Endothelial cell of umbilical vein (primary cell): ENCODE results near the gene KPTN. TPM values are rescaled to one million over a fixed set of nuclear protein-coding genes. Genes with fewer than 3 reads are reported as not detected.

ENCODE experiments used
- BruUV-seq: library from RNA; stranded (reverse); fragments of 400-500 nt; replicated peaks from 2 replicates; lab custom pipeline; 2021; lab: Mats Ljungman, UMichigan
- CTCF ChIA-PET: fragments of 300-600, 350-600 bp; sonication (Branson Sonifier 250); formaldehyde crosslinking; loops from one replicate; lab custom pipeline; 2021; ENCODE audit warnings: antibody characterized with exemption, inconsistent platforms; lab: Charles Lee
- POLR2A ChIA-PET: fragments of 300-600, 350-600 bp; sonication (Branson Sonifier 250); formaldehyde crosslinking; loops from one replicate; lab custom pipeline; 2021; ENCODE audit warnings: antibody characterized with exemption, inconsistent platforms; lab: Charles Lee
- DNase-seq: peaks from one replicate; pipeline ENCODE4 v3.0.0-alpha.2; 2011; ENCODE audit warnings: low read depth, low spot score
- FAIRE-seq: peaks from 2 replicates; lab custom pipeline; 2011; peaks lifted over from hg19 to GRCh38; lab: Jason Lieb, UNC
- H2AFZ ChIP-seq: 2 replicates; pipeline ENCODE4 v1.6.0; 2012; ENCODE audit warnings: low read depth, low read length, control low read depth, inconsistent platforms
- H3K27ac ChIP-seq: 2 replicates; pipeline ENCODE4 v1.5.1; 2011; ENCODE audit warnings: low read depth, mild to moderate bottlenecking, control low read depth, low read length, moderate library complexity; ENCODE audit not compliant: insufficient read depth
- H3K27me3 ChIP-seq, 2 experiments: 2 replicates each; pipeline versions ENCODE4 v1.6.0 to v1.6.1; 2011; ENCODE audit warnings: low read length in 2 of 2, mixed read lengths in 1 of 2; ENCODE audit not compliant: control insufficient read depth in 2 of 2, insufficient read depth in 2 of 2
- H3K36me3 ChIP-seq, 2 experiments: 2 replicates in 1 of 2; 3 replicates in 1 of 2; pipeline ENCODE4 v1.5.1; 2011; ENCODE audit warnings: low read length in 2 of 2, mild to moderate bottlenecking in 1 of 2, moderate library complexity in 1 of 2; ENCODE audit not compliant: control insufficient read depth in 2 of 2, insufficient read depth in 2 of 2; ENCODE audit errors: extremely low read depth in 1 of 2
- H3K4me1 ChIP-seq: 3 replicates; pipeline ENCODE4 v1.5.1; 2011; ENCODE audit warnings: mild to moderate bottlenecking, low read length; ENCODE audit not compliant: control insufficient read depth, insufficient read depth; ENCODE audit errors: extremely low read depth
- H3K4me2 ChIP-seq: 2 replicates; pipeline ENCODE4 v1.6.1; 2011; ENCODE audit warnings: low read length, control low read depth, mixed read lengths; ENCODE audit not compliant: insufficient read depth
- H3K4me3 ChIP-seq, 3 experiments: fragments of 200-600 bp in 1 of 3; sonication (generic), shearing (Covaris generic) in 1 of 3; replicated peaks in 1 of 3; 2 replicates each; pipeline ENCODE4 v1.5.1; 2011 to 2016; ENCODE audit warnings: control low read depth in 3 of 3, low read length in 3 of 3, mild to moderate bottlenecking in 2 of 3, inconsistent platforms in 1 of 3, low read depth in 1 of 3, moderate library complexity in 1 of 3; ENCODE audit not compliant: insufficient read depth in 1 of 3
- H3K79me2 ChIP-seq: 2 replicates; pipeline ENCODE4 v1.6.0; 2012; ENCODE audit warnings: low read length, inconsistent platforms; ENCODE audit not compliant: control insufficient read depth, insufficient read depth
- H3K9ac ChIP-seq: replicated peaks from 2 replicates; pipeline ENCODE3; 2011; ENCODE audit warnings: low read length, control low read depth; ENCODE audit not compliant: insufficient read depth; ENCODE audit errors: extremely low read depth
- H3K9me1 ChIP-seq: replicated peaks from 3 replicates; pipeline ENCODE4 v1.6.0; 2011; ENCODE audit warnings: mild to moderate bottlenecking, low read length; ENCODE audit not compliant: control insufficient read depth, insufficient read depth; ENCODE audit errors: extremely low read depth
- H3K9me3 ChIP-seq: replicated peaks from 2 replicates; pipeline ENCODE4 v1.5.1; 2012; ENCODE audit warnings: low read length, inconsistent platforms; ENCODE audit not compliant: control insufficient read depth, insufficient read depth
- H4K20me1 ChIP-seq: replicated peaks from 2 replicates; pipeline ENCODE3; 2011; ENCODE audit warnings: mild to moderate bottlenecking, low read length; ENCODE audit not compliant: control insufficient read depth, insufficient read depth; ENCODE audit errors: extremely low read depth
- EZH2 ChIP-seq: IDR thresholded peaks from 2 replicates; pipeline ENCODE4 v1.6.1; 2012; ENCODE audit warnings: borderline replicate concordance, low read depth, mild to moderate bottlenecking, moderate library complexity, low read length, inconsistent platforms; ENCODE audit not compliant: severe bottlenecking
- FOS ChIP-seq: IDR thresholded peaks from 2 replicates; pipeline ENCODE4 v1.6.1; 2011; ENCODE audit warnings: mild to moderate bottlenecking, low read length, moderate library complexity, borderline replicate concordance; ENCODE audit not compliant: insufficient read depth
- GATA2 ChIP-seq: IDR thresholded peaks from 2 replicates; pipeline ENCODE4 v1.7.0; 2011; ENCODE audit warnings: low read depth, mild to moderate bottlenecking, moderate library complexity, mixed read lengths, low read length; ENCODE audit not compliant: insufficient read length, insufficient read depth
- JUN ChIP-seq: IDR thresholded peaks from 2 replicates; pipeline ENCODE4 v1.6.1; 2011; ENCODE audit warnings: borderline replicate concordance, low read depth; ENCODE audit not compliant: insufficient read length, insufficient read depth
- MYC ChIP-seq: IDR thresholded peaks from one replicate; pipeline ENCODE4 v1.6.1; 2011; ENCODE audit warnings: mild to moderate bottlenecking, low read depth, low read length
- POLR2A ChIP-seq: IDR thresholded peaks from 2 replicates; pipeline ENCODE4 v1.6.1; 2012; ENCODE audit warnings: low read depth, mild to moderate bottlenecking, control low read depth, low read length
- POLR2AphosphoS5 ChIP-seq: IDR thresholded peaks from 2 replicates; pipeline ENCODE4 v1.6.1; 2012; ENCODE audit warnings: low read depth, mild to moderate bottlenecking, control low read depth, low read length, moderate library complexity; ENCODE audit not compliant: insufficient read depth
- dilution Hi-C: fragments of 300-500 bp; cut with MboI; formaldehyde crosslinking; loops from one replicate; pipeline ENCODE4 v1.15.0; 2019; ENCODE audit warnings: low sequenced_read_pairs; ENCODE audit not compliant: extremely low pct_ligation_motif_present
- intact Hi-C: fragments of 100-400 bp; cut with micrococcal nuclease; formaldehyde crosslinking; loops from one replicate; pipeline ENCODE4 v1.10.0; 2022
- polyA plus RNA-seq, 4 experiments: library from polyadenylated mRNA; depleted of rRNA in 3 of 4; stranded (reverse) in 3 of 4; unstranded in 1 of 4; fragments of >200 nt; gene quantifications; 2 replicates each; pipeline versions ENCODE4 v1.2.1 to v1.2.3, GENCODE V29; 2011 to 2012; ENCODE audit warnings: missing spikeins in 1 of 4
- total RNA-seq: library from RNA; stranded (reverse); gene quantifications from 2 replicates; pipeline ENCODE4 v1.2.3, GENCODE V29; 2021
- TF ChIP-seq, protein P1 (sequence below), 2 donors: IDR thresholded peaks; 1 replicate in 1 of 2; 2 replicates in 1 of 2; pipeline ENCODE4 v1.5.1; 2011; ENCODE audit warnings: low read length in 2 of 2, mild to moderate bottlenecking in 2 of 2, moderate library complexity in 2 of 2, control low read depth in 1 of 2, inconsistent platforms in 1 of 2, low read depth in 1 of 2; ENCODE audit not compliant: insufficient read depth in 1 of 2; ENCODE audit errors: extremely low read depth in 1 of 2
- TF ChIP-seq, protein P2 (sequence below): IDR thresholded peaks from 2 replicates; pipeline ENCODE4 v1.6.1; 2011; ENCODE audit not compliant: insufficient read depth, insufficient read length

KPTN gene
- total and polyA plus RNA-seq, 2 donors (not counting 3 experiments of a cell fraction or from before 2014, with no cell fraction given) = 14.7 to 15.5 TPM

DNA sequence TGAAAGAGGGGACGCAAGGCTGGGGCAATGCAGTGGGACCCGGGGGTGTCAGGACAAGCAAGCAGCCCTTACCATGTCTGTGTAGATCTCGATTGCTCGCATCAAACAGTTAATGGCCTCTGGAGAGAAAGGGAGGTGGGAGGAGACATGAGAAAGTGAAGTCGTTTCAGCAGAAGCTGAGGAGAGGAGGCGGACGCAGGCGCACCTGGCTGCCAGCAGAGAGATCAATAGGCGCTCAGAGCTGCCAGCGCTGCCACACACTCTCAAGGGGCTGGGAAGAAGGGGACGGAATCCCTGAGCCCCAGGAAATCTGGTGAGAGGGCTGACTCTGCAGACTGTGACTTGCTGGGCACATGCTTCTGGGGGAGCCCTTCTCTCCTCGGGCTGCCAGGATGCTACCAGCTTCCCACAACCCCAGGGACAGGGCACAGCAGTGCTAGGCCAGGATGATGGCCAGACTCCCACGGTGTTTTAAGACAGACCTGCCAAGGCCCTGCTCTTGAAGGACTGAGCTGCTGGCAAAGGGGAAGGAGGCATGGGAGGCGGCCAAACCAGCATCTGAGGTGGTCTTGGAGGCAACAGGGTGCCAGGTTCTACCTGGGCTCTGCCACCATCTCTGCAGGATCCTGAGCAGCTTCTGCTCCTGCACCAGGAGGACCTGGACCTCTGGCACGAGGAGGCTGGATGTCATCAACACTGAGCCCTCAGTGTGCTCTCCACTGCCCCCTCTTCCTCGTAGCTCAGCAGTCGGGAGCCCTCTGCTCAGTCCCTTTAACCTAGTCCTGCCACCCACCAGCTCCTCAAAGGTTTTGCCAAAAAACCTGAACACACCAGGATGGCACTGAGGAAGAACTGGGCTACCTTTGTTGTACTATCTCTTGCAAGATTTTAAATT lies 11.7 kb upstream of the KPTN start:
- Histone ChIP-seq H3K4me1 (no peaks in the 10 kb centered on the region), H3K9ac (no peak overlapping the region), H4K20me1 (no peaks in the 10 kb centered on the region), H3K36me3 (peaks cover 3 to 43% of the 10 kb centered on the region in 2 experiments), H3K79me2 (no peaks in the 10 kb centered on the region), H3K4me3 (no peak overlapping the region), H3K27ac (no peak overlapping the region), H3K27me3 (no peaks in the 10 kb centered on the region), H3K9me3 (no peaks in the 10 kb centered on the region), H3K9me1 (no peaks in the 10 kb centered on the region), H2AFZ (no peak overlapping the region), H3K4me2 (no peak overlapping the region)
- dilution Hi-C loops (no loop called here), intact Hi-C loops (no loop called here)
- DNase-seq = no peak
- ChIA-PET POLR2A (no interaction called here), CTCF (interaction anchor here (0.8 to 2.0 kb wide), 5 partner anchors 12 to 60 kb away, joined by 3 to 6 read pairs (median 4); partner anchors contain the start of gene KPTN)
- no TSS peak for BruUV-seq
- no peak for TF ChIP-seq JUN
- no peak for TF ChIP-seq MYC
- TF ChIP-seq EZH2 = no peak
- no peak for TF ChIP-seq POLR2AphosphoS5
- TF ChIP-seq, protein P1, sequence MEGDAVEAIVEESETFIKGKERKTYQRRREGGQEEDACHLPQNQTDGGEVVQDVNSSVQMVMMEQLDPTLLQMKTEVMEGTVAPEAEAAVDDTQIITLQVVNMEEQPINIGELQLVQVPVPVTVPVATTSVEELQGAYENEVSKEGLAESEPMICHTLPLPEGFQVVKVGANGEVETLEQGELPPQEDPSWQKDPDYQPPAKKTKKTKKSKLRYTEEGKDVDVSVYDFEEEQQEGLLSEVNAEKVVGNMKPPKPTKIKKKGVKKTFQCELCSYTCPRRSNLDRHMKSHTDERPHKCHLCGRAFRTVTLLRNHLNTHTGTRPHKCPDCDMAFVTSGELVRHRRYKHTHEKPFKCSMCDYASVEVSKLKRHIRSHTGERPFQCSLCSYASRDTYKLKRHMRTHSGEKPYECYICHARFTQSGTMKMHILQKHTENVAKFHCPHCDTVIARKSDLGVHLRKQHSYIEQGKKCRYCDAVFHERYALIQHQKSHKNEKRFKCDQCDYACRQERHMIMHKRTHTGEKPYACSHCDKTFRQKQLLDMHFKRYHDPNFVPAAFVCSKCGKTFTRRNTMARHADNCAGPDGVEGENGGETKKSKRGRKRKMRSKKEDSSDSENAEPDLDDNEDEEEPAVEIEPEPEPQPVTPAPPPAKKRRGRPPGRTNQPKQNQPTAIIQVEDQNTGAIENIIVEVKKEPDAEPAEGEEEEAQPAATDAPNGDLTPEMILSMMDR (IDR thresholded peaks at IDR 0.05; ENCODE audit: extremely low read depth in 1 of 2, insufficient read depth in 1 of 2, low read depth in 1 of 2, low read length in 2 of 2) = no peak
- no peak for TF ChIP-seq POLR2A
- TF ChIP-seq GATA2 = no peak
- TF ChIP-seq, protein P2, sequence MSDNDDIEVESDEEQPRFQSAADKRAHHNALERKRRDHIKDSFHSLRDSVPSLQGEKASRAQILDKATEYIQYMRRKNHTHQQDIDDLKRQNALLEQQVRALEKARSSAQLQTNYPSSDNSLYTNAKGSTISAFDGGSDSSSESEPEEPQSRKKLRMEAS = no peak
- no peak for TF ChIP-seq FOS
- FAIRE-seq = no peak
